Memory B cell (primary cell): ENCODE measurements around the gene C5.
"Not testable (repeated sequence)": the region's sequence is repeated elsewhere in the genome, so short reads cannot be mapped to it uniquely, and the experiment has no call there.

Experiments
- ATAC-seq: fragments of 150-1000 bp; cut with Tn5 transposase; 2 replicates; pipeline ENCODE4 v1.10.0; 2021; ENCODE audit warnings: low read depth, mild to moderate bottlenecking, moderate library complexity
- DNase-seq, 2 donors: peaks; one replicate each; pipeline ENCODE4 v3.0.0; 2022; ENCODE audit warnings: low spot score in 2 of 2
- H3K27ac Mint-ChIP-seq: one replicate; pipeline ENCODE4 v1.8.0; 2022; ENCODE audit warnings: mild to moderate bottlenecking, moderate library complexity, mixed read lengths
- H3K27me3 Mint-ChIP-seq: one replicate; pipeline ENCODE4 v1.8.0; 2022; ENCODE audit warnings: mixed read lengths
- H3K36me3 Mint-ChIP-seq: one replicate; pipeline ENCODE4 v1.8.0; 2022; ENCODE audit warnings: mild to moderate bottlenecking, mixed read lengths
- H3K4me1 Mint-ChIP-seq: one replicate; pipeline ENCODE4 v1.8.0; 2022; ENCODE audit warnings: mixed read lengths
- H3K4me3 Mint-ChIP-seq: one replicate; pipeline ENCODE4 v1.8.0; 2022; ENCODE audit warnings: mild to moderate bottlenecking, moderate library complexity, mixed read lengths
- H3K9me3 Mint-ChIP-seq: one replicate; pipeline ENCODE4 v1.8.0; 2022; ENCODE audit warnings: mixed read lengths

Gene C5

DNA sequence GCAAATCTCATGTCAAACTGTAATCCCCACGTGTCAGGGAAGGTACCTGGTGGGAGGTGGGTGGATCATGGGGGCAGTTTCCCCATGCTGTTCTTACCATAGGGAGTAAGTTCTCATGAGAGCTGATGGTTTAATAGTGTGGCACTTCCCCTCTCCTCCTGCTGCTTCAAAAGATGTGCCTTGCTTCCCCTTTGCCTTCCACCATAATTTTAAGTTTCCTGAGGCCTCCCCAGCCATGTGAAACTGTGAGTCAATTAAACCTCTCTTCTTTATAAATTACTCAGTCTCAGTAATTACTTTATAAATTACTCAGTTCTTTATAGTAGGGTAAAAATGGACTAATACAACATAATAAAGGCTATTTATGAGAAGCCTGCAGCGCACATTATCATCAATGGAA is 17.6 kb upstream of the C5 start:
- peaks cover 10% of the 10 kb centered on the region for H3K36me3 Mint-ChIP-seq
- H3K4me3 Mint-ChIP-seq, result no peak overlapping the region
- H3K9me3 Mint-ChIP-seq, result peaks cover 2% of the 10 kb centered on the region
- no peak overlapping the region for H3K27ac Mint-ChIP-seq
- peaks cover 4% of the 10 kb centered on the region for H3K4me1 Mint-ChIP-seq
- no peak for ATAC-seq
- DNase-seq, result no peak
- H3K27me3 Mint-ChIP-seq, result no peaks in the 10 kb centered on the region

DNA sequence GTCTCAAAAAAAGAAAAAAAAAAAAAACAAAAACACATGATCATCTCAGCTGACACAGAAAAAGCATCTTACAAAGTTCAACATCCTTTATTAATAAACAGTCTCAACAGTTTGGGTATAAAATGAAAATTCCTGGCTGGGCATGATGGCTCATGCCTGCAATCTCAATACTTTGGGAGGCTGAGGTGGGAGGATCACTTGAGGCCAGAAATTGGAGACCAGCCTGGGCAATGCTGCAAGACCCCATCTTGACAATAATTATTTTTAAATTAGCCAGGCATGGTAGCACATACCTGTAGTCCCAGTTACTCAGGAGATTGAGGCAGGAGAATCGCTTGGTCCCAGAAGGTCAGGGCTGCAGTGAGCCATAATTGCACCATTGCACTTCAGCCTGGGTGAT is 16.8 kb upstream of the C5 start:
- no peak for DNase-seq
- no peak for ATAC-seq

DNA sequence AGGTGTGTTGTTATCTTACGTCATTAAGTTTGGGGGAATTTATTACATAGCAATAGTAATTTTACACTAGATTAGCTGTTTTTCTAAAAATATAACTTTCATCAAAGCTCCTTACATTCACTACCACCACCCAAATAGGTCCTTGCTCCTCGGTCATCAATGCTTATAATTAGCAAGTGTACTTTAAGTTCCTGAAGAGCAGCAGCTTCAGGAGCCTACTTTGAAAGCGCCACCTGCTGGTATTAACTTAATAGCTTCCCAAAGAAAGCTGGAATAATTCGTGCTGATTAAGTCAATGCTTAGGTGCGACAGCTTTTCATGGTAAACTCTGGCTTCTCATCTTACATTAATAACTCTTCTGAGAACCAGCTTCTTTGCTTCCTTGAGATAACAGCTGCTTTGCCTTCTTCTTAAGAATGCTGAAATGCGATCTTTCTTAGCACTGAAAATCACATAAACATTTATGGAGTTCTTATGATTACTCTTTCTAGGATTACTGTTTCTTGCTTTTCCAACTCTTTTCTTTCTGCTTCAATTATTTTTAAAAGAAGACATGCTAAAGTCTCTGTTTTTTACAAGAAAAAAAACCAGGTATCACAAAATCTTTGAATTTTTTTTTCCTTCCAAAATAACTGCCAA is 10.0 kb upstream of the C5 start:
- Mint-ChIP-seq H3K27me3 (no peaks in the 10 kb centered on the region), H3K9me3 (peaks cover 4% of the 10 kb centered on the region), H3K36me3 (peaks cover 11% of the 10 kb centered on the region), H3K27ac (no peak overlapping the region), H3K4me3 (no peak overlapping the region), H3K4me1 (peaks cover 3% of the 10 kb centered on the region)
- ATAC-seq (peak; percentile 50), DNase-seq (peak in 1 of 2 donors; percentile 53)

More for the DNA sequence above, 16.8 kb upstream of the C5 start:
- Mint-ChIP-seq H3K9me3 (peaks cover 2% of the 10 kb centered on the region), H3K4me3 (no peak overlapping the region), H3K36me3 (peaks cover 10% of the 10 kb centered on the region), H3K27me3 (no peaks in the 10 kb centered on the region), H3K4me1 (peaks cover 4% of the 10 kb centered on the region), H3K27ac (no peak overlapping the region)

DNA sequence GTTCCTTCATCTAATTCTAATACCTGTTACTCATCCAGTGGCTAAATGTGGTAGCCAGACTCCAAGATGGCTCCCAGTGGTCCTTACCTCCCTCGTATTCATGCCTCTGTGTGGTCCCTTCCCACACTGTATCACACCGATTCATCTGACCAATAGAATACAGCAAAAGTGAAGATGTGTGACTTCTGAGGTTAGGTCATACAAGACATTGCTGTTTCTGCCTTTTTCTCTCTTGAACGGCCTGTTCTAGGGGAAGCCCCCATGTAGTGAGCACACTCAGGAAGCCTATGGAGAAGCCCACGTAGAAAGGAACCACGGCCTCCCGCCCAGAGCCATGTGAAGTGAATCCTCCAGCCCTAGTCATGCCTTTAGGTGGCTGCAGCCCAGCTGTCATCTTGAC is 9.4 kb upstream of the C5 start:
- H3K27ac Mint-ChIP-seq, result no peak overlapping the region
- H3K4me3 Mint-ChIP-seq, result no peak overlapping the region
- H3K9me3 Mint-ChIP-seq, result peaks cover 4% of the 10 kb centered on the region
- ATAC-seq, result no peak
- H3K36me3 Mint-ChIP-seq, result peaks cover 13% of the 10 kb centered on the region
- no peak for DNase-seq
- H3K27me3 Mint-ChIP-seq, result no peaks in the 10 kb centered on the region
- peaks cover 3% of the 10 kb centered on the region for H3K4me1 Mint-ChIP-seq

DNA sequence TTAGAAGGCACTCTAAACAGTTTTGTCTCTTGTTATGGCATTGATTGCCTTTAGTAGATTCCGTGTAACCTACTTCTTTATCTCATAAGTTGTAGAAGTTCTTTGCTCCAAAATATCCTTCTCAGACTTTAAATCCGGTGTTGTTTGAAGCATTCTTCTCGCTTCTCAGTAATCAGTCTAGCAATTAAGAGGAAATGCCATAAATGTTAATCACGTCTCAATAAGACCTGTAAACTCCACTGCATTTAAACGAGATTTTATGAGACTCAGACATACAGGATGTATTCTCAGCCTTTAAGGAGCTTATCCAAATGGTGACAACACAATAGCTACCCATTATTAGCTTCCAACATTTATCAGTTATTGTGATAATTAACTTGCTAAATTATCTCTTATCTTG is 7.7 kb upstream of the C5 start:
- no peak for ATAC-seq
- Mint-ChIP-seq H3K9me3 (peaks cover 4% of the 10 kb centered on the region), H3K27me3 (no peaks in the 10 kb centered on the region), H3K27ac (no peak overlapping the region), H3K36me3 (peaks cover 13% of the 10 kb centered on the region), H3K4me3 (no peak overlapping the region), H3K4me1 (peaks cover 3% of the 10 kb centered on the region)
- no peak for DNase-seq

DNA sequence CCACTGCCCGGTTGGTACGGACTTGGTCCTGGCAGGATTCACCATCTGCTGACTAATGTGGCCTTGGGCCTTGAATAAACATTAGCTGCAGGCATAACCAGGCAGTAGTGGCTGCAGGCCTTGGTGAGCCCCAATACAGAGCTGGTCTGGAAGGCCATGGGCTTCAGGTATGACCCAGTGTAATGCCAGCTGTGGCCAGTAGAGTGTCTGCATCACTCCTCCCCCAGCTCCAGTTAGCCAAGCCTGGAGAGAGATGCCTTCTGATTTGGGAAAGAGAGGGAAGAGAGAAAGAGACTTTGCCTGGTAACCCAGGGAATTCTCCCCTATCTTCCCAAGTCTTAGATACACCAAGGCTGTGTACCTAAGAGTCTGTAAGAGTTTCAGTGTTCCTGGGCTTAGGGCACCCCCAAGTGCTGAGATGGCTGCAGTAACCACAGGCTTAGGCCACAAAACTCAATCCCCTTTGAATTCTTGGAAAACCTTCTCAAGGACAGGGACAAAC is 5.6 kb upstream of the C5 start:
- H3K9me3 Mint-ChIP-seq, result peaks cover 4% of the 10 kb centered on the region
- no peak overlapping the region for H3K4me3 Mint-ChIP-seq
- ATAC-seq (no peak), DNase-seq (no peak)
- peaks cover 3% of the 10 kb centered on the region for H3K4me1 Mint-ChIP-seq
- no peaks in the 10 kb centered on the region for H3K27me3 Mint-ChIP-seq
- no peak overlapping the region for H3K27ac Mint-ChIP-seq
- peaks cover 13% of the 10 kb centered on the region for H3K36me3 Mint-ChIP-seq

DNA sequence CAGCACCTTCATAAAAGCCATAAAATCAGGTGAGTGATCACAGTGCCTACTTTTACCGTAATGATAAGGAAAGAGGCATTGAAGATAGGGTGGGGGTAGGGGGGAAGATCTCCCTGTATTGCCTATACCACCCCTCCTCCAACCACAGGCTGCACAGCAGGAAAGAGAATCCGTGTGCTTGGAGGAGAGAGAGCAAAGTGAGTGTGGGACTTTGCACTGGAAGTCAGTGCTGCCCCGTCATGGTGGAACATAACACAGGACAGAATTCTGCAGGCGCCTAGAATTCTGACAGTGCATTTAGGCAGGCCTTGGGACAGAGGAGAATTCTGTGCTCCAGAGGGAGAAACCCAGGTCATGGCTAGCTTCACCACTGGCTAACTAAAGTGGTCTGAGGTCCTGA is 3.5 kb upstream of the C5 start:
- Mint-ChIP-seq H3K27me3 (no peaks in the 10 kb centered on the region), H3K27ac (no peak overlapping the region), H3K36me3 (peaks cover 13% of the 10 kb centered on the region), H3K9me3 (peaks cover 4% of the 10 kb centered on the region), H3K4me1 (no peaks in the 10 kb centered on the region), H3K4me3 (no peak overlapping the region)
- ATAC-seq (no peak), DNase-seq (no peak)

DNA sequence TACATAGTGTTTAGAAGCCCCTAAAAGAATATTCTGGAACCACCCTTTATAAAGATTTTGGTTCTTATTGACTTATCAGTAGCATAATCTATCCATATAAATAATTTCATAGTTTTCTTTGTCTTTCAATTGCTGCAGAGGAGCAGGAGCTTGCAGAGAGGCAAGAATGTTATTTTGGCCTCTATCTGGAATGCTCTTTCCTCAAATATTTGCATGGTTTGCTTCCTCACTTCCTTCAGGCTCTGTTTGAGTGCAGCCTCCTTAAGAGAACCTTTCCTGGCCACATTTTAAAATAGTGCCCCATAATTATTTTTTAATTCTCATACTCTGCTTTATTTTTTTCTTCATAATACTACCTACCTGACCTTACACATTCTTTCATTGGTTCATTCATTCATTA is 1.5 kb downstream of the C5 start:
- H3K4me1 Mint-ChIP-seq, result no peaks in the 10 kb centered on the region
- no peak overlapping the region for H3K27ac Mint-ChIP-seq
- ATAC-seq (no peak), DNase-seq (no peak)
- no peaks in the 10 kb centered on the region for H3K36me3 Mint-ChIP-seq
- no peaks in the 10 kb centered on the region for H3K9me3 Mint-ChIP-seq
- H3K27me3 Mint-ChIP-seq, result no peaks in the 10 kb centered on the region
- no peak overlapping the region for H3K4me3 Mint-ChIP-seq

DNA sequence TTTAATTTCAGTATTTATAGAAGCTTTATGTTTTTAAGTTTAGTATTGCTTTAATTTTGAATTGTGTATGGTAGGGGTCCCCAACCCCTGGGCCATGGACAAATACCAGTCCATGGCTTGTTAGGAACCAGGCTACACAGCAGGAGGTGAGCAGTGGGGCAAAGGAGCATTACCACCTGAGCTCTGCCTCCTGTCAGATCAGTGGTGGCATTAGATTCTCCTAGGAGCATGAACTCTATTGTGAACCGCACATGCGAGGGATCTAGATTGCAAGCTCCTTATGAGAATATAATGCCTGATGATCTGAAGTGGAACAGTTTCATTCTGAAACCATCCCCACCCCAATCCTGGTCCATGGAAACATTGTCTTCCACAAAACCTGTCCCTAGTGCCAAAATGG is 1.9 kb downstream of the C5 start:
- H3K4me3 Mint-ChIP-seq, result no peak overlapping the region
- H3K27me3 Mint-ChIP-seq, result no peaks in the 10 kb centered on the region
- no peak overlapping the region for H3K27ac Mint-ChIP-seq
- H3K4me1 Mint-ChIP-seq, result no peaks in the 10 kb centered on the region
- no peaks in the 10 kb centered on the region for H3K9me3 Mint-ChIP-seq
- no peak for DNase-seq
- no peak for ATAC-seq
- H3K36me3 Mint-ChIP-seq, result no peaks in the 10 kb centered on the region

DNA sequence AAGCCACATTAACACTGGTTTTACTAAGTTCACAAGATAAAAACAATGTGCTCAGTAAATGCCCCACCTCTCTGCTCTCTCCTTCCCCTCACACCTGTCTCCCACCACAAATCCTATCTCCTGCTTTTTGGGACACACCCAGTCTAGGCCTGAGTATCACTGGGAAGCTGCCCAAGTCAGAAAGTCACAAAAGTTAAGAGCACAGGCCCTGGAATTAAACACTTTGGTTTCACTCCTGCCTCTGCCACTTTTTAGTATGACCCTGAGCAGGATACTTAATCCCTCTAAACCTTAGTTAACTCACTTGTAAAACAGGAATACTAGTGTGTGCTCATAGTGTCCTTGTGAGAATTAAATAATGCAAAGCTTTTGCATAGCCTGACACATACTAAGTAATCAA is 11.3 kb downstream of the C5 start:
- H3K27ac Mint-ChIP-seq, result no peak overlapping the region
- H3K4me1 Mint-ChIP-seq, result no peaks in the 10 kb centered on the region
- DNase-seq (no peak), ATAC-seq (no peak)
- H3K27me3 Mint-ChIP-seq, result no peaks in the 10 kb centered on the region
- H3K4me3 Mint-ChIP-seq, result no peak overlapping the region
- peaks cover 15% of the 10 kb centered on the region for H3K36me3 Mint-ChIP-seq
- H3K9me3 Mint-ChIP-seq, result no peaks in the 10 kb centered on the region

DNA sequence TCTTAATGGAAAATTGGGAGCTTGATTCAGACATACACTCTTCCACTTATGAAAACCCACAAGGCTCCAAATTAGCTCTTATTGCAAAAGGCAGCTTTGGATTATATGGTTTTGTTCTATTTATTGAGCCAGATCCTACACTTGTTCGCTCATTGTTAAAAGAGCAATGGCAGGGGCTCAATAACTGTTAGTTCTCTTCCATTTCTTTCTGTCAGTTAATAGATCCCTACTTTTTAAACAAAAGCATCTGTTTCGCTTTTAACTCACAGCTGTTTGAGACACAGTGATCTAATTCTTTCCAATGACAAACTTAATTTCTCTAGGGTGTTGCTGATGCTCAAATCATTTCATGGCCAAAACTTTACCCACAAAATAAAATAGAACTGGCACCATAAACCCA is 11.7 kb downstream of the C5 start:
- ATAC-seq (no peak), DNase-seq (no peak)
- Mint-ChIP-seq H3K27ac (no peak overlapping the region), H3K9me3 (no peaks in the 10 kb centered on the region), H3K4me1 (no peaks in the 10 kb centered on the region), H3K36me3 (peaks cover 15% of the 10 kb centered on the region), H3K27me3 (no peaks in the 10 kb centered on the region), H3K4me3 (no peak overlapping the region)

DNA sequence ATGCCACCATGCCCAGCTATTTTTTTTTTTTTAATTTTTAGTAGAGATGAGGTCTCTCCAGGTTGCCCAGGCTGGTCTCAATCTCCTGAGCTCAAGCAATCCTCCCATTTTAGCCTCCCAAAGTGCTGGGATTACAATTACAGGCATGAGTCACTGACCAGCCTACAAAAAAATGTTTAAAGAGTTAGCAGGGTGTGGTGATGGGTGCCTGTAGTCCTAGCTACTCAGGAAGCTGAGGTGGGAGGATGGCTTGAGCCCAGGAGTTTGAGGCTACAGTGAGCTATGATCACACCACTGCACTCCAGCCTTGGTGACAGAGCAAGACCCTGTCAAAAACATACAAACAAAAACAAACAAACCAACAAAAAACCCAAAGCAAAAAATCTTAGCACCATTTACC is 14.4 kb downstream of the C5 start:
- H3K9me3 Mint-ChIP-seq, H3K27me3 Mint-ChIP-seq, H3K27ac Mint-ChIP-seq, ATAC-seq, DNase-seq, H3K4me3 Mint-ChIP-seq, H3K4me1 Mint-ChIP-seq: not testable (repeated sequence)
- H3K36me3 Mint-ChIP-seq, result peaks cover 15% of the 10 kb centered on the region

DNA sequence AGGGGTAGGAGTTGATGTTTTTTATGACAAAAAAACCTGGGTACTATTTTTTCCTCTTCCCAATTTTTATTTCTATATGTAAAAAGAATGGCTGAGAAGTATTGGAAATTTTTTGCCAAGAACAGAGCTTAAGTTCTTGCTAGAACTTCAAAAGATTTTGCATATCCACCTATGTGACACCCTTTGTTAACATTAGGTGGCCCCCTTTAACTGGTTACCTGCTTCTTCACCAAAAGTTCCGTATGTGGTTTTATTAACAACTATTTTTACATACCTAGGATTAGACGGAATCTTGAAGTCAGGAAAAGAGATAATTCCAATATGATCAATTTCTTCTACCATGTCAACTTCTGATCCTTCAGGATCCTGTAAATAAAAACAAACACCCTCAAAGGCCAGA is 15.5 kb downstream of the C5 start:
- H3K4me1 Mint-ChIP-seq, result no peaks in the 10 kb centered on the region
- H3K36me3 Mint-ChIP-seq, result peaks cover 13% of the 10 kb centered on the region
- no peak for ATAC-seq
- no peaks in the 10 kb centered on the region for H3K9me3 Mint-ChIP-seq
- no peak for DNase-seq
- no peak overlapping the region for H3K27ac Mint-ChIP-seq
- no peaks in the 10 kb centered on the region for H3K27me3 Mint-ChIP-seq
- no peak overlapping the region for H3K4me3 Mint-ChIP-seq

DNA sequence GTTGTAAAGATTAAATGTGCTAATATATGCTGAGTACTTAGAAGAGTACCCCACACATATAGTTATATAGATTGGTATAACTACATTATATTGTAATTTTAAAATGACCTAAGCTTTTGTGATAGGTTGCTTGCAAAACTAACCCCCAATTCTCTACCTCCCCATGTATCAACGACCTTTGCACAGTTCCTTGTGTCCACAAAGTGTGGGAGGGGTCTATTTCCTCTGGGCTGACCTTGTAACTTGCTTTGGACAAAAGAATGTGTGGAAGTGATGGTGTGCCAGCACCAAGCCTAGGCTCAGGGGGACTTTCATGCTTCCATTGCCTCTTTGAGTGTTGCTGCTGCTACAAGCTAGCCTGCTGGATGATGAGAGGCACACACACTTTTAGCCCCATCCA is 20.6 kb downstream of the C5 start:
- ATAC-seq (no peak), DNase-seq (no peak)
- Mint-ChIP-seq H3K36me3 (peaks cover 7% of the 10 kb centered on the region), H3K4me1 (no peaks in the 10 kb centered on the region), H3K4me3 (no peak overlapping the region), H3K9me3 (no peaks in the 10 kb centered on the region), H3K27me3 (no peaks in the 10 kb centered on the region), H3K27ac (no peak overlapping the region)

DNA sequence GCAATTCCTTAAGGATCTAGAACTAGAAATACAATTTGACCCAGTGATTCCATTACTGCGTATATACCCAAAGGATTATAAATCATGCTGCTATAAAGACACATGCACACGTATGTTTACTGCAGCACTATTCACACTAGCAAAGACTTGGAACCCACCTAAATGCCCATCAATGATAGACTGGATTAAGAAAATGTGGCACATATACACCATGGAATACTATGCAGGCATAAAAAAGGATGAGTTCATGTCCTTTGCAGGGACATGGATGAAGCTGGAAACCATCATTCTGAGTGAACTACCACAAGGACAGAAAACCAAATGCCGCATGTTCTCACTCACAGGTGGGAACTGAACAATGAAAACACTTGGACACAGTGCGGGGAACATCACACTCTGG is 21.8 kb downstream of the C5 start:
- not testable (repeated sequence) for H3K27ac Mint-ChIP-seq, H3K4me3 Mint-ChIP-seq, DNase-seq, H3K9me3 Mint-ChIP-seq, H3K27me3 Mint-ChIP-seq, H3K4me1 Mint-ChIP-seq, ATAC-seq
- peaks cover 11% of the 10 kb centered on the region for H3K36me3 Mint-ChIP-seq
